Gastrocnemius medialis (tissue), 4 donors: ENCODE data around the gene PPFIA4.

Source experiments
- CTCF ChIP-seq, 5 experiments: fragments of 450-650 bp in 3 of 5; fragments of 200-600 bp in 2 of 5; sonication (generic) in 2 of 5; IDR thresholded peaks in 4 of 5; conservative IDR thresholded peaks in 1 of 5; 1 replicate in 4 of 5; 2 replicates in 1 of 5; pipeline ENCODE4 v1.5.1; 2016 to 2019; ENCODE audit warnings: antibody characterized with exemption in 5 of 5, mild to moderate bottlenecking in 3 of 5, moderate library complexity in 3 of 5
- POLR2A ChIP-seq, 2 donors: fragments of 450-650 bp; IDR thresholded peaks; one replicate each; pipeline ENCODE4 v1.6.1; 2017; ENCODE audit warnings: antibody characterized with exemption in 2 of 2, mild to moderate bottlenecking in 2 of 2, moderate library complexity in 2 of 2

GRCh38 chr1:203028067-203028783, 1.9 kb downstream of the PPFIA4 start:
- TF ChIP-seq POLR2A (IDR thresholded peaks at IDR 0.05), result no peak
- no peak for TF ChIP-seq CTCF (IDR thresholded peaks at IDR 0.05 in 4 of 5, conservative IDR thresholded peaks at IDR 0.05 in 1 of 5)
